Measurements from ENCODE around the gene CHST15. TPM values are rescaled to one million over a fixed set of nuclear protein-coding genes. Genes with fewer than 3 reads are reported as not detected.
"Not testable (repeated sequence)": the region's sequence is repeated elsewhere in the genome, so short reads cannot be mapped to it uniquely, and the experiment has no call there.

CHST15 gene
- total RNA-seq, 1 donor from 2014 or later = 36.5 TPM

- Histone ChIP-seq H3K27me3 (ENCODE audit: low read depth) (no peaks in the 10 kb centered on the region), H3K36me3 (no peaks in the 10 kb centered on the region), H3K4me3 (no peak overlapping the region), H3K27ac (no peak overlapping the region), H3K4me1 (peaks cover 12% of the 10 kb centered on the region), H3K9me3 (peaks cover 2% of the 10 kb centered on the region)
- intact Hi-C loops (cut with DNase I) = no loop called here
- DNase-seq (no peak), ATAC-seq (no peak)
- TF ChIP-seq CTCF (IDR thresholded peaks at IDR 0.05) = no peak
Observed at GRCh38 chr10:124101351-124101750, 8.0 kb upstream of the CHST15 start.

GRCh38 chr10:124100651-124101050, 7.3 kb upstream of the CHST15 start:
- H3K9me3 ChIP-seq; H3K27me3 ChIP-seq (ENCODE audit: low read depth); intact Hi-C loops (cut with DNase I); H3K27ac ChIP-seq; H3K4me1 ChIP-seq; H3K36me3 ChIP-seq; H3K4me3 ChIP-seq; ATAC-seq; DNase-seq: not testable (repeated sequence)

GRCh38 chr10:124100124-124100523, 6.7 kb upstream of the CHST15 start:
- ATAC-seq (no peak), DNase-seq (no peak)
- H3K27ac ChIP-seq = no peak overlapping the region
- no peaks in the 10 kb centered on the region for H3K36me3 ChIP-seq
- no peaks in the 10 kb centered on the region for H3K27me3 ChIP-seq (ENCODE audit: low read depth)
- H3K4me1 ChIP-seq = peaks cover 2% of the 10 kb centered on the region
- intact Hi-C loops (cut with DNase I) = no loop called here
- H3K9me3 ChIP-seq = peaks cover 6% of the 10 kb centered on the region
- no peak for TF ChIP-seq CTCF (IDR thresholded peaks at IDR 0.05)
- no peak overlapping the region for H3K4me3 ChIP-seq

- intact Hi-C loops (cut with DNase I) = no loop called here
- Histone ChIP-seq H3K9me3 (peaks cover 6% of the 10 kb centered on the region), H3K27ac (no peak overlapping the region), H3K27me3 (ENCODE audit: low read depth) (no peaks in the 10 kb centered on the region), H3K4me3 (no peak overlapping the region), H3K36me3 (no peaks in the 10 kb centered on the region), H3K4me1 (peaks cover 7% of the 10 kb centered on the region)
- TF ChIP-seq CTCF (IDR thresholded peaks at IDR 0.05) = no peak
- ATAC-seq (no peak), DNase-seq (no peak)
Observed at GRCh38 chr10:124099604-124100003, 6.2 kb upstream of the CHST15 start.

GRCh38 chr10:124098575-124098974, 5.2 kb upstream of the CHST15 start:
- DNase-seq = peak; percentile 40
- Histone ChIP-seq H3K27me3 (ENCODE audit: low read depth) (no peaks in the 10 kb centered on the region), H3K9me3 (peaks cover 6% of the 10 kb centered on the region), H3K4me1 (peaks cover 17% of the 10 kb centered on the region), H3K4me3 (no peak overlapping the region), H3K27ac (no peak overlapping the region), H3K36me3 (no peaks in the 10 kb centered on the region)
- no peak for ATAC-seq
- intact Hi-C loops (cut with DNase I) = no loop called here
- TF ChIP-seq CTCF (IDR thresholded peaks at IDR 0.05) = no peak

- TF ChIP-seq CTCF (IDR thresholded peaks at IDR 0.05) = no peak
- no peak for ATAC-seq
- Histone ChIP-seq H3K27me3 (ENCODE audit: low read depth) (no peaks in the 10 kb centered on the region), H3K4me1 (peaks cover 20% of the 10 kb centered on the region), H3K36me3 (no peaks in the 10 kb centered on the region), H3K27ac (no peak overlapping the region), H3K4me3 (no peak overlapping the region), H3K9me3 (peaks cover 6% of the 10 kb centered on the region)
- intact Hi-C loops (cut with DNase I) = no loop called here
- DNase-seq = no peak
Observed at GRCh38 chr10:124097883-124098282, 4.5 kb upstream of the CHST15 start.
